HepG2 (cell line): ENCODE measurements around the gene HACD2. TPM values are rescaled to one million over a fixed set of nuclear protein-coding genes. Genes with fewer than 3 reads are reported as not detected.

ENCODE experiments used
- DBP ChIP-seq: sonication (generic); formaldehyde crosslinking; IDR thresholded peaks from 2 replicates; pipeline ENCODE4 v1.4.0; 2020; ENCODE audit warnings: missing genetic modification reagents; ENCODE audit errors: not compliant biosample characterization
- DMAP1 ChIP-seq: IDR thresholded peaks from 2 replicates; pipeline ENCODE4 v1.6.1; 2016
- DMTF1 ChIP-seq: sonication (generic); formaldehyde crosslinking; IDR thresholded peaks from 2 replicates; pipeline ENCODE4 v1.4.0; 2020; ENCODE audit warnings: mild to moderate bottlenecking, missing genetic modification reagents
- MLLT10 ChIP-seq: sonication (generic); formaldehyde crosslinking; IDR thresholded peaks from 2 replicates; pipeline ENCODE4 v1.4.0; 2020; ENCODE audit warnings: missing genetic modification reagents
- MNT ChIP-seq: fragments of 450-650 bp; IDR thresholded peaks from 2 replicates; pipeline ENCODE4 v1.6.1; 2016
- SMARCC2 ChIP-seq: fragments of 450-650 bp; IDR thresholded peaks from 2 replicates; pipeline ENCODE4 v1.6.1; 2017; ENCODE audit warnings: antibody characterized with exemption, mild to moderate bottlenecking
- TFE3 ChIP-seq: IDR thresholded peaks from 2 replicates; pipeline ENCODE4 v1.6.1; 2016
- ZHX2 ChIP-seq, 2 experiments: sonication (generic) in 1 of 2; formaldehyde crosslinking in 1 of 2; IDR thresholded peaks; 2 replicates each; pipeline versions ENCODE4 v1.6.1 to v1.9.0; 2014 to 2022; ENCODE audit warnings: antibody characterized with exemption in 1 of 2, borderline replicate concordance in 1 of 2, inconsistent platforms in 1 of 2, low read depth in 1 of 2, missing genetic modification reagents in 1 of 2
- ZNF350 ChIP-seq: sonication (generic); formaldehyde crosslinking; IDR thresholded peaks from 2 replicates; pipeline ENCODE4 v1.4.0; 2020; ENCODE audit warnings: mild to moderate bottlenecking, low read depth, missing genetic modification reagents, borderline replicate concordance
- ZNF549 ChIP-seq: sonication (generic); formaldehyde crosslinking; IDR thresholded peaks from 2 replicates; pipeline ENCODE4 v1.5.0; 2020; ENCODE audit warnings: missing genetic modification reagents
- ZNF652 ChIP-seq: IDR thresholded peaks from 2 replicates; pipeline ENCODE4 v1.6.1; 2016; ENCODE audit warnings: low read depth, borderline replicate concordance
- ZZZ3 ChIP-seq: sonication (generic); formaldehyde crosslinking; IDR thresholded peaks from 2 replicates; pipeline ENCODE4 v1.4.0; 2020; ENCODE audit warnings: missing genetic modification reagents, mild to moderate bottlenecking, borderline replicate concordance
- polyA plus RNA-seq, 8 experiments: library from polyadenylated mRNA; depleted of rRNA in 3 of 8; stranded (reverse) in 7 of 8; unstranded in 1 of 8; fragments of >200 nt; fragmentation: Illumina TruSeq in 4 of 8; extraction: Trizol in 4 of 8; gene quantifications; 2 replicates each; pipeline versions ENCODE4 v1.2.1 to v1.2.3, GENCODE V29; 2011 to 2016; ENCODE audit warnings: low read depth in 4 of 8, missing spikeins in 1 of 8, mixed read lengths in 1 of 8; ENCODE audit not compliant: insufficient read depth in 1 of 8
- total RNA-seq, 5 experiments: library from RNA; depleted of rRNA; stranded (reverse); fragments of >200 nt; fragmentation: Illumina TruSeq; extraction: Trizol; gene quantifications; 2 replicates each; pipeline ENCODE4 v1.2.3, GENCODE V29; 2016; ENCODE audit warnings: low read depth in 1 of 5

The HACD2 gene
- total and polyA plus RNA-seq, 2 of the 13 experiments (the other 11 are each of a cell fraction or from before 2014, with no cell fraction given) = 47.0 to 50.4 TPM

- TF ChIP-seq TFE3 (CRISPR knock-in tag) = 0 out of 2 replicates have a peak, but pooled peaks have one; percentile 14
- no peak for TF ChIP-seq ZNF350 (CRISPR knock-in tag)
- TF ChIP-seq ZHX2 (IDR thresholded peaks at IDR 0.05; ENCODE audit: low read depth) = no peak
- TF ChIP-seq ZHX2 (CRISPR knock-in tag; IDR thresholded peaks at IDR 0.05; ENCODE audit: borderline replicate concordance) = no peak
- no peak for TF ChIP-seq DBP (CRISPR knock-in tag)
- TF ChIP-seq SMARCC2 = no peak
- no peak for TF ChIP-seq DMTF1 (CRISPR knock-in tag)
- TF ChIP-seq DMAP1 (CRISPR knock-in tag) = no peak
- TF ChIP-seq ZZZ3 (CRISPR knock-in tag) = no peak
- no peak for TF ChIP-seq ZNF549 (CRISPR knock-in tag)
- no peak for TF ChIP-seq ZNF652
- TF ChIP-seq MNT = no peak
- no peak for TF ChIP-seq MLLT10 (CRISPR knock-in tag)
Observed at GRCh38 chr3:123584284-123584987, 417 bp downstream of the HACD2 start (continued).
